NCI-H2196 (cell line): ENCODE data around the gene FGL2.
"Not testable (repeated sequence)": the region's sequence is repeated elsewhere in the genome, so short reads cannot be mapped to it uniquely, and the experiment has no call there.

Source experiments
- DNase-seq: peaks from one replicate; lab custom pipeline; 2025; ENCODE audit not compliant: unreplicated experiment; lab: John Stamatoyannopoulos, UW

FGL2 gene

GRCh38 chr7:77157446-77157845 is 42.2 kb downstream of the FGL2 start:
- no peak for DNase-seq

- not testable (repeated sequence) for DNase-seq
These were observed 42.6 kb downstream of the FGL2 start for GRCh38 chr7:77157034-77157433.

- DNase-seq, result not testable (repeated sequence)
These were observed 43.8 kb downstream of the FGL2 start for GRCh38 chr7:77155601-77156377.

- not testable (repeated sequence) for DNase-seq
These were observed 44.6 kb downstream of the FGL2 start for GRCh38 chr7:77154917-77155464.

GRCh38 chr7:77152232-77152631 is 47.4 kb downstream of the FGL2 start:
- not testable (repeated sequence) for DNase-seq
